ENCODE data around the gene TCP10L. TPM values are rescaled to one million over a fixed set of nuclear protein-coding genes. Genes with fewer than 3 reads are reported as not detected.

Gene TCP10L
- total RNA-seq, 1 donor from 2014 or later = 1.1 TPM

GRCh38 chr21:32593690-32594089, 8.4 kb upstream of the TCP10L start:
- DNase-seq (ENCODE audit: low read depth) = no peak
- Histone ChIP-seq H3K27me3 (ENCODE audit: control insufficient read depth, insufficient read depth, low read length) (no peaks in the 10 kb centered on the region), H3K4me3 (ENCODE audit: low read depth, low read length) (no peak overlapping the region), H3K36me3 (ENCODE audit: control insufficient read depth, insufficient read depth, low read length) (no peaks in the 10 kb centered on the region)
- no peak for TF ChIP-seq CTCF (IDR thresholded peaks at IDR 0.05; ENCODE audit: insufficient read depth, low read length, poor library complexity, severe bottlenecking)

GRCh38 chr21:32592929-32593502, 7.7 kb upstream of the TCP10L start:
- H3K27me3 ChIP-seq (ENCODE audit: control insufficient read depth, insufficient read depth, low read length) = no peaks in the 10 kb centered on the region
- H3K4me3 ChIP-seq (ENCODE audit: low read depth, low read length) = no peak overlapping the region
- no peaks in the 10 kb centered on the region for H3K36me3 ChIP-seq (ENCODE audit: control insufficient read depth, insufficient read depth, low read length)
- no peak for TF ChIP-seq CTCF (IDR thresholded peaks at IDR 0.05; ENCODE audit: insufficient read depth, low read length, poor library complexity, severe bottlenecking)
- DNase-seq (ENCODE audit: low read depth) = no peak

GRCh38 chr21:32590130-32590529, 4.8 kb upstream of the TCP10L start:
- TF ChIP-seq CTCF (IDR thresholded peaks at IDR 0.05; ENCODE audit: insufficient read depth, low read length, poor library complexity, severe bottlenecking) = no peak
- Histone ChIP-seq H3K4me3 (ENCODE audit: low read depth, low read length) (no peak overlapping the region), H3K27me3 (ENCODE audit: control insufficient read depth, insufficient read depth, low read length) (no peaks in the 10 kb centered on the region), H3K36me3 (ENCODE audit: control insufficient read depth, insufficient read depth, low read length) (no peaks in the 10 kb centered on the region)
- DNase-seq (ENCODE audit: low read depth) = no peak

GRCh38 chr21:32587651-32588050, 2.3 kb upstream of the TCP10L start:
- Histone ChIP-seq H3K4me3 (ENCODE audit: low read depth, low read length) (no peak overlapping the region), H3K27me3 (ENCODE audit: control insufficient read depth, insufficient read depth, low read length) (no peaks in the 10 kb centered on the region)
- TF ChIP-seq CTCF (IDR thresholded peaks at IDR 0.05; ENCODE audit: insufficient read depth, low read length, poor library complexity, severe bottlenecking) = no peak

GRCh38 chr21:32587120-32587519, 1.8 kb upstream of the TCP10L start:
- Histone ChIP-seq H3K27me3 (ENCODE audit: control insufficient read depth, insufficient read depth, low read length) (no peaks in the 10 kb centered on the region), H3K4me3 (ENCODE audit: low read depth, low read length) (no peak overlapping the region), H3K36me3 (ENCODE audit: control insufficient read depth, insufficient read depth, low read length) (no peaks in the 10 kb centered on the region)
- no peak for DNase-seq (ENCODE audit: low read depth)
- TF ChIP-seq CTCF (IDR thresholded peaks at IDR 0.05; ENCODE audit: insufficient read depth, low read length, poor library complexity, severe bottlenecking) = no peak

More at GRCh38 chr21:32587651-32588050, 2.3 kb upstream of the TCP10L start:
- no peak for DNase-seq (ENCODE audit: low read depth)
- H3K36me3 ChIP-seq (ENCODE audit: control insufficient read depth, insufficient read depth, low read length) = no peaks in the 10 kb centered on the region

- DNase-seq (ENCODE audit: low read depth) = no peak
- Histone ChIP-seq H3K36me3 (ENCODE audit: control insufficient read depth, insufficient read depth, low read length) (no peaks in the 10 kb centered on the region), H3K4me3 (ENCODE audit: low read depth, low read length) (no peak overlapping the region), H3K27me3 (ENCODE audit: control insufficient read depth, insufficient read depth, low read length) (no peaks in the 10 kb centered on the region)
- no peak for TF ChIP-seq CTCF (IDR thresholded peaks at IDR 0.05; ENCODE audit: insufficient read depth, low read length, poor library complexity, severe bottlenecking)
Measured at GRCh38 chr21:32585970-32586369, 647 bp upstream of the TCP10L start.
